Mesothelial cell of epicardium (in vitro differentiated cells): Measurements from ENCODE around the gene SLC20A1. TPM values are rescaled to one million over a fixed set of nuclear protein-coding genes. Genes with fewer than 3 reads are reported as not detected.

ENCODE experiments used
- DNase-seq, 2 experiments: peaks; one replicate each; pipeline ENCODE4 v3.0.0; 2021; ENCODE audit warnings: low spot score in 2 of 2; ENCODE audit not compliant: unreplicated experiment in 2 of 2
- H3K27ac Mint-ChIP-seq: 2 replicates; pipeline ENCODE4 v1.8.0; 2021; ENCODE audit warnings: mixed read lengths
- H3K27me3 Mint-ChIP-seq: 2 replicates; pipeline ENCODE4 v1.8.0; 2021; ENCODE audit warnings: low read depth, mixed read lengths
- H3K36me3 Mint-ChIP-seq: 2 replicates; pipeline ENCODE4 v1.8.0; 2021; ENCODE audit warnings: mixed read lengths
- H3K4me1 Mint-ChIP-seq: 2 replicates; pipeline ENCODE4 v1.8.0; 2021; ENCODE audit warnings: mixed read lengths
- H3K4me3 Mint-ChIP-seq: 2 replicates; pipeline ENCODE4 v1.8.0; 2021; ENCODE audit warnings: mild to moderate bottlenecking, moderate library complexity, mixed read lengths
- H3K9me3 Mint-ChIP-seq: 2 replicates; pipeline ENCODE4 v1.8.0; 2021; ENCODE audit warnings: mixed read lengths
- total RNA-seq: library from RNA; stranded (reverse); gene quantifications from 3 replicates; pipeline ENCODE4 v1.2.1, GENCODE V29; 2021
- TF ChIP-seq, protein P1 (sequence below): fragments of 200-600 bp; sonication (generic); IDR thresholded peaks from one replicate; pipeline ENCODE4 v1.5.0; 2021; ENCODE audit warnings: antibody characterized with exemption; ENCODE audit not compliant: unreplicated experiment

Gene SLC20A1
- total RNA-seq, 1 donor from 2014 or later: 46.3 TPM

DNA sequence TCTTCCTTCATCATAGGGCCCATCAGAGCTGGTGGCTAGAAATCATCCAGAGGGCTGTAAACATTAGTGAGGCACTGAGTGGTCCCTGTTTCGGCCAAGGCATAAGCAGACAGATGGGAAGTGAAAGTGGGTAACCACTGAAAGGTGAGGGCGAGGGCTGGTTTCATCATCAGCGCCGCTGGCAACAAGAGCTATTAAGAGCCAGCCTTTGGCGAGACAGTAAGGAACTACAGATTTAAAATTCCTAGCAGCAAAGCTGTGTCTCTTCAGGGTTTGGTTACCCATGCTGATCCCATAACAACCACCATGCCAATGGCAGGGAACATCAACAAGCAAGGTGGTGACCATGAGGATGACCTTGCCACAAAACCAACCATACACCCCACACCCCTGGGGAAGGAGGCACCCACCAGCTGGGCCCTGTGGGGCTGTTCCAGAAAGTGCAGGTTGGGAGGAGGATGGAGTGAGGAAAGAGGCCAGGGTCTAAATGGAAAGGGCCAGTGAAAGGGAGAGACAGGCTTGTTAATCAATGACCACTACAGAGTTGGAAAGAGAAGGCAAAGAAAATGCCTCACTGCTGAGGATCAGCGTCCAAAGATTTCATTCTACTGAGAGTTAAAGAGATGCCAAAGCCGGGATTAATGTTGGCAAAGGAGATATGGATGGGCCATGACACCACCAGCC, 9.0 kb upstream of the SLC20A1 start:
- no peak for DNase-seq
- peaks cover 4% of the 10 kb centered on the region for H3K27me3 Mint-ChIP-seq
- no peaks in the 10 kb centered on the region for H3K9me3 Mint-ChIP-seq
- H3K4me3 Mint-ChIP-seq: no peak overlapping the region
- peaks cover 3% of the 10 kb centered on the region for H3K4me1 Mint-ChIP-seq
- TF ChIP-seq, protein P1, sequence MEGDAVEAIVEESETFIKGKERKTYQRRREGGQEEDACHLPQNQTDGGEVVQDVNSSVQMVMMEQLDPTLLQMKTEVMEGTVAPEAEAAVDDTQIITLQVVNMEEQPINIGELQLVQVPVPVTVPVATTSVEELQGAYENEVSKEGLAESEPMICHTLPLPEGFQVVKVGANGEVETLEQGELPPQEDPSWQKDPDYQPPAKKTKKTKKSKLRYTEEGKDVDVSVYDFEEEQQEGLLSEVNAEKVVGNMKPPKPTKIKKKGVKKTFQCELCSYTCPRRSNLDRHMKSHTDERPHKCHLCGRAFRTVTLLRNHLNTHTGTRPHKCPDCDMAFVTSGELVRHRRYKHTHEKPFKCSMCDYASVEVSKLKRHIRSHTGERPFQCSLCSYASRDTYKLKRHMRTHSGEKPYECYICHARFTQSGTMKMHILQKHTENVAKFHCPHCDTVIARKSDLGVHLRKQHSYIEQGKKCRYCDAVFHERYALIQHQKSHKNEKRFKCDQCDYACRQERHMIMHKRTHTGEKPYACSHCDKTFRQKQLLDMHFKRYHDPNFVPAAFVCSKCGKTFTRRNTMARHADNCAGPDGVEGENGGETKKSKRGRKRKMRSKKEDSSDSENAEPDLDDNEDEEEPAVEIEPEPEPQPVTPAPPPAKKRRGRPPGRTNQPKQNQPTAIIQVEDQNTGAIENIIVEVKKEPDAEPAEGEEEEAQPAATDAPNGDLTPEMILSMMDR: no peak
- H3K36me3 Mint-ChIP-seq: no peaks in the 10 kb centered on the region
- no peak overlapping the region for H3K27ac Mint-ChIP-seq

DNA sequence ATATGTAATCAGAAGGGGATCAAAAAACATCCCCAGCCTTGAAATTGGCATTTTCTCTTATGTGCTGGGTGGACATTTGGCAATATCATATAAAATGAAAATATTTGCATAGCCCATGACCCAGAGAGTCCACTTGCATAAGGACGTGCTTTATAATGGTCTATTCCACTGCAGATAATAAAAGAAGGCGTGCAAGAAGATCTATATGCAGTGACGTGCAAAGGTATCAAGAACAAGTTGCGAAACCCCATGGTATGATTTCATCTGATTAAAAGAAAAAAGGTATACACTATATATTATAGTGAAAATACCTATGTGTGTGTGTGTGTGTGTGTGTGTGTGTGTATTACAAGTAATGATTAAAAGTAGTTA, 8.5 kb upstream of the SLC20A1 start:
- H3K27ac Mint-ChIP-seq: no peak overlapping the region
- H3K36me3 Mint-ChIP-seq: no peaks in the 10 kb centered on the region
- no peak for DNase-seq
- TF ChIP-seq, protein P1: no peak
- no peaks in the 10 kb centered on the region for H3K9me3 Mint-ChIP-seq
- no peaks in the 10 kb centered on the region for H3K4me1 Mint-ChIP-seq
- peaks cover 4% of the 10 kb centered on the region for H3K27me3 Mint-ChIP-seq
- H3K4me3 Mint-ChIP-seq: no peak overlapping the region

- peaks cover 17% of the 10 kb centered on the region for H3K27me3 Mint-ChIP-seq
- DNase-seq: no peak
- H3K4me1 Mint-ChIP-seq: peaks cover 9% of the 10 kb centered on the region
- TF ChIP-seq, protein P1: no peak
- H3K27ac Mint-ChIP-seq: no peak overlapping the region
- no peaks in the 10 kb centered on the region for H3K9me3 Mint-ChIP-seq
- H3K36me3 Mint-ChIP-seq: no peaks in the 10 kb centered on the region
- H3K4me3 Mint-ChIP-seq: no peak overlapping the region
Observed at GRCh38 chr2:112639936-112640335, 5.8 kb upstream of the SLC20A1 start.

DNA sequence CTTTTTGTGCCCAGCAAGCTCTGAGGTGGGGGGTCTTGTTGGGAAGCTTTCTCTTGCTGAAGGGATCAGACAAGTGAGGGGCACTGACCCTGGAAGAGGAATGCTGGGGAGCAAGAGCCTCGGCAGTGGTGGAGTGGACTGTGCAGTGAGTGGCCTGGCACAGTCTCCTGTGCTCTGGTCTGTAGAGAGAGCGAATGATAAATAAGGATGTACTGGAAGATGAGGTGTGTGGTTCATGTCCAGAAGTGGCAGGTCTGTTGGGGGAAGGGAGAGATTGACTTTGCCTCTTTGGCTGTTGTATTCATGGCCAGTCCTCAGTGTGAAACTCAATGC, 5.3 kb upstream of the SLC20A1 start:
- TF ChIP-seq, protein P1: no peak
- no peak for DNase-seq
- Mint-ChIP-seq H3K27me3 (peaks cover 17% of the 10 kb centered on the region), H3K36me3 (no peaks in the 10 kb centered on the region), H3K4me1 (peaks cover 10% of the 10 kb centered on the region), H3K9me3 (no peaks in the 10 kb centered on the region), H3K4me3 (no peak overlapping the region), H3K27ac (no peak overlapping the region)

GRCh38 chr2:112640800-112641675, 4.7 kb upstream of the SLC20A1 start:
- Mint-ChIP-seq H3K4me3 (no peak overlapping the region), H3K4me1 (peaks cover 10% of the 10 kb centered on the region), H3K36me3 (no peaks in the 10 kb centered on the region), H3K27me3 (peaks cover 14% of the 10 kb centered on the region), H3K9me3 (no peaks in the 10 kb centered on the region), H3K27ac (no peak overlapping the region)
- no peak for DNase-seq
- TF ChIP-seq, protein P1: no peak
